Measurements from ENCODE around the gene BUB1.
"Not testable (repeated sequence)": the region's sequence is repeated elsewhere in the genome, so short reads cannot be mapped to it uniquely, and the experiment has no call there.

Gene BUB1

DNA sequence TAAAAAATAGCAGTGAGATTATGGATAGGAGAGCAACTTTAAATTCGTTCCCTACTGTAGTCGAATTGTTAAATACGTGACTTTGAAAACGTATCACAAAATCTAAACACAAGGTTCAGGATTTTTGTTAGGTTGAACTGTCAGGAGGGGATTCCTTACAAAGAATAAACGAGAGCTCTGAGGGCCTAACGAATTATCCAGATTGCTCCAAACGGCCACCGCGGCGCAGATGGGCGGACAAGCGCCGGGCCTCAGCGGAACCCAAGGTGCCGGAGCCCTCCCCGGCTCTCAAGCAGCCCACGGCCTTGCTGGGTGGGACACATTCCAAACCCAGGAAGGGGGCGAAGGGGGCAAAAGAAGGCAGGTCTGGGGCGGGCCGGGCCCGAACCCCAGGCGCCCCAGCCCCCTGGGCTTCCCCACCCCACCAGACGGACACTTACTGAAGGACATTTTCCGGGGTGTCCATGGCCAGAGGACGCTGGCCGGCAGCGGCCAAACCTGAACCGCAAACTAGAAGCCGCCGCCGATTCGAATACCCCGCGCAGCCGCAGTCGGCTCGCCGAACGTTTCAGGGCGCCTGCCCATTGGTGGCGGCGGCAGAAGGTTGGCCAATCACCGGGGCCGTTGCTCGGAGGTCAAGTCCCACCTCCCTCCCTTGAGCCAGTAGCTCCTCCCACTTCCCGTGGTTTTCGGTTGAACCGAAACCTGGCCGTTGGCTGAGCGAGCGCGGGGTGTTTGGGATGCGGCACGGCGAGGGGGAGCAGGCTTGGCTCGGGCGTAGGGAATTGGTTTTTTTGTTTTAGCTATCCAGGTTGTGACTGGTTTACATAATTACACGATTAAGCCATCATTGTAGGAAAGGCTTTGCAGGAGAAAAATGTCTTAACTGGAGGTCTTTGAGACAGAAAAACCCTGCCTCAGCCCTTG, at the start of gene BUB1:
BUB1 (minus strand) TSS at position 534 of the 927 bp plus-strand sequence; CDS start at position 466, 68 bp downstream.
- DNase-seq: peak; percentile 97 to 98

DNA sequence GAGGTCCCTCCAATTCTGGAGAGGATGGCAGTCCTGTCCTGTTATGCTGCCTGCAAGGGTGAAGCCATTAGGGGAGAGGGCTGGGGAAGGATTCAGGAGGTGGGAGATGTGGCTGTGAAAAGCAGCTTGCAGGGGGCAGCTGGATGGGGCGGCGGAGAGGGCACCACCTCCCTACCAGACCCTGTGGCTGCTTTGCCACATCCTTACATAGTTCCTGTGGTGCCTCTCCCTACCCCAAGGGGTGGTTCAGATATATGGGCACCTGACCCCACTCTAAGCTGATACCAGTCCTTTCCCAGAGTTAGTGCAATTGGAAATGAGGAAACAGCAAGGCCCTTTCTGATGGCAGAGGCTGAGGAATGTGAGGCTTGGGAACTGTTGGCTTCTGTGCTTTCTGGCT, 48.4 kb upstream of the BUB1 start:
- no peak for DNase-seq

GRCh38 chr2:110725859-110726258, 48.0 kb upstream of the BUB1 start:
- no peak for DNase-seq

- DNase-seq: no peak
Measured at GRCh38 chr2:110725370-110725769, 47.5 kb upstream of the BUB1 start.

DNA sequence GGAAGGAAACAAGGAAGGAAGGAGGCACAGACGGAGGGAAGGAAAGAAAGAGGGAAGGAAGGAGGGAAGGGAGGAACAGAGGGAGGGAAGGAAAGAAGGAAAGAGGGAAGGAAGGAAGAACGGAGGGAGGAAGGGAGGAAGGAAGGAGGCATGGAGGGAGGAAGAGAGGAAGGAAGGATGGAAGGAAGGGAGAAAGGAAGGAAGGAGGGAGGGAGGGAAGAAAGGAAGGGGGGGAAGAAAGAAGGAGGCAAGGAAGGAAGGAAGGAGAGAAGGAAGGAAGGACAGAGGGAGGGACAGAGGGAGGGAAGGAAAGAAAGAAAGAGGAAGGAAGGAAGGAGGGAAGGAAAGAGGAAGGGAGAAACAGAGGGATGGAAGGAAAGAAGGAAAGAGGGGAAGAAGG, 47.0 kb upstream of the BUB1 start:
- DNase-seq: no peak

DNA sequence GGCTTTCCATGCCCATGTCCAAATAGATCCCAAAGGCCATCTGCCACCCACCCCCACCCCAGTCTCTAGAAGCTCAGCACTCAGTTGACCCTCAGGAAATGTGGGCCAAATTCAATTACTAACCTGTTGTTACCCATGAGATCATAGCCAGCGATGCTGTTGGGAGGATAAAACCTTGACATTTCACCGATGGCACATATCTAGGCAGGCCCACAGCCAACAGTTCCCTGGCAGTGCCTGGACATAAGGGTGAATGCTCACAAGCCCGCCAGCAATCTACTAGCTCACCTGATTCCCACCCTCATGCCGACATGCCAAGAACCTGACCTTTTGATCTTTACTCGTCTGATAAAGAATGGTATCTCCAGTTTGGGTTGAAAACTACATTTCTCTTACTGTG, 42.7 kb upstream of the BUB1 start:
- DNase-seq: no peak

GRCh38 chr2:110718990-110719389, 41.1 kb upstream of the BUB1 start:
- DNase-seq: no peak

DNA sequence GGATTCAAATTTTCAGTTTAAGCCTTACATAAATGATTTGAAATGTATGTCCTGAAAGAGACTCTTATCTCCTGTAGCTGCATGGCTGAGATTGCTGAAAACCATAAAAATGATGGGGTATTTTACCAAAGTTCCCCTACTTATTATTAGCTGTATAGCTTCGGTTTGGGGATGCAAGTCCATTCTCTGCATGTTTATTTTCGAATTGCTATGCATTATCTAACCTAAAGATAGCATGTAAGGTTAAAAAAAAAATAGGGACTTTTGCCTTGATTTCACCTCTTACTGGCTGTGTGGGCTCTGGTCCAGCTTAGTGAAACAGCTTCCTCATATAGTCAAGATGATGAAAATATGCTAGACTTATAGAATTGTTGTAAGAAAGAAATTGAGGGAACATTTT, 40.5 kb upstream of the BUB1 start:
- DNase-seq: no peak

- no peak for DNase-seq
Measured at GRCh38 chr2:110717734-110718133, 39.9 kb upstream of the BUB1 start.

DNA sequence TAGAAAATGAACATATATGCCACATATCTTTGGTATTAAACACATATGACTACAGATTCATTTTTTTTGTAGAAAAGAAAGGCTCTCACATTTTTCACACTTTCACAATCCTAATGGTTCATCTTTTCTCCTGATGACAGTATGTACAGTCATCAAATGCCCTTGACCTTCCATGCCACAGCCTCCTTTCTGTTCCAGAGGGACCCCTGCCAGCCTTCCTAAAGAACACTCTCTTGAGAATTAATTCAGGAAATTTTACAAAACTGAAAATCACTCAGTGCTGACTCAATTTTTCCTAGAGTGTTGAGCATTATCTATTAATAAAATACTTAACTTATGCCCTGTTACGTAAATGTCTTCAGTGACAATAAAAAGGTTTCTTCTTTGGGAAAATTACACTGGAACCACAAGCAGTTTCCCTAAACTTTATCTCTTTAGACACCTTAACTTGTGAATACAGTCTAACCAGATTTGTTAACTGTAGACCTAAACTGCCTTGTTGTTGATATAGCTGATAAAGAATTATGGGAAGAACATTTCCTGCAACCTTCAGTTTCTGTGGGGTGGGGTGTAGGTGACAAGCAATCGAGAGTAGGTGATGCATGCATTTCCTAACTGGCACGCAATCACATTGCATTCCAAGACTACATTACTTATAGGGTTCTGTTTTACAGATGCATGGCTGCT, 39.2 kb upstream of the BUB1 start:
- no peak for DNase-seq

DNA sequence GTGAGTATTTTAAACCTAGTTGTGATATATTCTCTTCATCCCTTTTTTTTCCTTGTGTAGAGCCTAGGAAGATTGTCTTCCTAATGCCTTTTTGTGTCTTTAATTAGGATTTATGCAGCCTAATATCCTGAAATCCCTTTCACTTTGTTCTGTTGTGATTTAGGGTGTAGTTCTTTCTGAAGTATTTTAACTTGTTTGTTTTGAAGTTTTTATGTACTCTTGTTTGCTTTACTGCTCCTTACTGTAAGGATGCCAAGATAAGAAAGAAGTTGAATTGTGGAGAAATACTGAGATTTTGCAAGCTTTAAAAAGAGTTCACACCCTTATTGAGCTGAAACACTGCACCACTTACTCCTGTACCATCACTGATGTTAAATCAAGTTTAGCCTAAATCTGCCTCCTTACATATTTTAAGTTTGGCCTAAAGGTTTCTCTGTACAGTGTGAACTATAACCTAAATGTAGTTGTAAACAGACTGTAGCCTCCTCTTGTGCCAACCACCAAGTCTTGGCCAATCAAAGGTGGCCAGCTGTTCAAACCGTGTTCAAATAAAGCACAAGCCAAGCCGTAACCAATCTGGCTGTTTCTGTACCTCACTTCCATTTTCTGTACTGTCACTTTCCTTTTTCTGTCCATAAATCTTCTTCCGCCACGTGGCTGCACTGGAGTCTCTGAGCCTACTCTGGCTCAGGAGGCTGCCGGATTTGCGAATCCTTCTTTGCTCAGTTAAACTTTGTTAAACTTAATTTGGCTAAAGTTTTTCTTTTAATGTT, 36.8 kb upstream of the BUB1 start:
- DNase-seq: no peak

GRCh38 chr2:110713513-110714362, 35.9 kb upstream of the BUB1 start:
- no peak for DNase-seq

DNA sequence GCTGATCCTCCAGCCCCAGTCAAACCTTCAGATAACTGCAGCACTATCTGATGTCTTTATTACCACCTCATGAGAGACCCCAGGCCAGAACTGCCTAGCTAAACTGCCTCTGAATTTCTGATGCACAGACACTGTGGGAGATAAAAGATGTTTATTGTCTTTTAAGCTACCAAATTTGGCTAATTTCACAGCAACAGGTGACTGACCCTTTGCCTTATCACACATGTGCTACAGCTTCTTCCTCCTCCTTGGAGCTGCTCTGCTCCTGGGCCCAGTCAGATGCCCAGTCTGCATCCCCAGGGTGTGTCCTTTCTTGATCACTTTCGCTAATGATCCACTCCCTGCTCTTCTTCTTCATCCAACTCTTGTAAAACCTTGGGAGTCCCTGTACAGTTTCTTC, 34.9 kb upstream of the BUB1 start:
- DNase-seq: no peak

- DNase-seq: no peak
Measured at GRCh38 chr2:110708455-110708854, 30.6 kb upstream of the BUB1 start.

DNA sequence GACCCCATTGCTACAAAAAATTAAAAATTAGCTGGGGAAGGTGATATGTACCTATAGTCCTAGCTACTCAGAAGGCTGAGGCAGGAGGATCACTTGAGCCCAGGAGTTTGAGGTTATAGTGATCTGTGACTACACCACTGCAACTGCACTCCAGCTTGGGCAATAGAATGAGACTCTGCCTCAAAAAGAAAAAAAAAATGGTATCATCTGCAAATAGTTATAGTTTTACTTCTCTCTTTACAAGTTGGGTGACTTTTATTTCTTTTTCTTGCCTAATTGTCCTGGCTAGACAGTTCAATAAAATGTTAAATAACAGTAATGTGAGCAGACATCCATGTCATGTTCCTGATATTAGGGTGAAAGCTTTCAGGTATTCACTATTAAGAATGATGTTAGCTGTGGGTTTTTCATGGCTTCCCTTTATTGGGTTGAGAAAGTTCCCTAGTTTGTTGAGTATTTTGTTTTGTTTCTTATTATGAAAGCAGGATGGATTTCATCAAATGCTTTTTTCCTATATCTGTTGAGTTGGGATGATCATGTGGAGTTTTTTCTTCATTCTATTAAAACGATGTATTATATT, 29.6 kb upstream of the BUB1 start:
- no peak for DNase-seq

- no peak for DNase-seq
Measured at GRCh38 chr2:110702514-110703380, 24.9 kb upstream of the BUB1 start.

GRCh38 chr2:110698253-110698652, 20.4 kb upstream of the BUB1 start:
- DNase-seq: not testable (repeated sequence)

- not testable (repeated sequence) for DNase-seq
Measured at GRCh38 chr2:110695146-110695898, 17.5 kb upstream of the BUB1 start.

DNA sequence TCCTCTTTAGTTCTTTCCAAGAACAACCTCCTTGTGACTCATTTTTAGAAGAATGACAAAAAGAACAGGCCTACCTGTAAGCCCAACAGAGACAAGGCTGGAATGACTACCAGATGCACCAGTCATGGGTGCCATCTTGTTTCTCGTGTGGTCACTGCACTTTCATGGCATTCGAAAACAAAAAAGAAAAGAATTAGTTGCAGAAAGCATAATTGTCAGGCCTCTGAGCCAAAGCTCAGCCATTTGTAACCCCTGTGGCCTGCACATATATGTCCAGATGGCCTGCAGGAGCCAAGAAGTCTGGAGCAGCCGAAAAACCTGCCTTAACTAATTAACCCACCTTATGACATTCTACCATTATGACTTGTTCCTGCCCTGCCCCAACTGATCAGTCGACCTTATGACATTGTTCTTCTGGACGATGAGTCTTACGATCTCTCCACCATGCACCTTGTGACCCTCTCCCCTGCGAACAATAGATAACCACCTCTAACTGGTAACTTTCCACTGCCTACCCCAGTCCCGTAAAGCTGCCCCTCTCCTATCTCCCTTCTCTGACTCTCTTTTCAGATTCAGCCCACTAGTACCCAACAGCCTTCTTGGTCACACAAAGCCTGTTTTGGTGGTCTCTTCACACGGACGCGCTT, 13.9 kb upstream of the BUB1 start:
- no peak for DNase-seq

Data from CD4-positive, alpha-beta T cell treated with Interferon alpha-2 for 1 hour (primary cell).